Measurements from ENCODE around the gene WDFY3. TPM values are rescaled to one million over a fixed set of nuclear protein-coding genes. Genes with fewer than 3 reads are reported as not detected.

WDFY3 gene
- total RNA-seq, 3 donors from 2014 or later: 119 to 156 (median 125) TPM

- no peak for TF ChIP-seq CTCF (IDR thresholded peaks at IDR 0.05)
- no peak for TF ChIP-seq POLR2A (IDR thresholded peaks at IDR 0.05)
- no peak for TF ChIP-seq POLR2AphosphoS5 (IDR thresholded peaks at IDR 0.05)
- no peak for DNase-seq (ENCODE audit: low spot score in 2 of 2)
- Histone ChIP-seq H3K9me3 (no peaks in the 10 kb centered on the region), H3K4me1 (no peaks in the 10 kb centered on the region), H3K27ac (no peak overlapping the region), H3K4me3 (no peak overlapping the region), H3K36me3 (no peaks in the 10 kb centered on the region), H3K27me3 (no peaks in the 10 kb centered on the region)
- intact Hi-C loops (cut with DNase I; ENCODE audit: low total_unique reads): no loop called here
Measured at GRCh38 chr4:84804136-84804535, 162.4 kb downstream of the WDFY3 start.

- Histone ChIP-seq H3K9me3 (no peaks in the 10 kb centered on the region), H3K4me1 (no peaks in the 10 kb centered on the region), H3K36me3 (no peaks in the 10 kb centered on the region), H3K4me3 (no peak overlapping the region), H3K27ac (no peak overlapping the region), H3K27me3 (no peaks in the 10 kb centered on the region)
- DNase-seq (ENCODE audit: low spot score in 2 of 2): no peak
- TF ChIP-seq CTCF (IDR thresholded peaks at IDR 0.05): no peak
- no peak for TF ChIP-seq POLR2AphosphoS5 (IDR thresholded peaks at IDR 0.05)
- no peak for TF ChIP-seq POLR2A (IDR thresholded peaks at IDR 0.05)
- intact Hi-C loops (cut with DNase I; ENCODE audit: low total_unique reads): no loop called here
Measured at GRCh38 chr4:84803720-84804119, 162.8 kb downstream of the WDFY3 start.

- H3K4me1 ChIP-seq: no peaks in the 10 kb centered on the region
- H3K36me3 ChIP-seq: no peaks in the 10 kb centered on the region
- no peak for DNase-seq (ENCODE audit: low spot score in 2 of 2)
- TF ChIP-seq POLR2A (IDR thresholded peaks at IDR 0.05): no peak
- no peak for TF ChIP-seq CTCF (IDR thresholded peaks at IDR 0.05)
- TF ChIP-seq POLR2AphosphoS5 (IDR thresholded peaks at IDR 0.05): no peak
- no peaks in the 10 kb centered on the region for H3K27me3 ChIP-seq
- intact Hi-C loops (cut with DNase I; ENCODE audit: low total_unique reads): no loop called here
- H3K9me3 ChIP-seq: no peaks in the 10 kb centered on the region
- H3K27ac ChIP-seq: no peak overlapping the region
- no peak overlapping the region for H3K4me3 ChIP-seq
Measured at GRCh38 chr4:84803116-84803515, 163.4 kb downstream of the WDFY3 start.

GRCh38 chr4:84800256-84800655 is 166.2 kb downstream of the WDFY3 start:
- intact Hi-C loops (cut with DNase I; ENCODE audit: low total_unique reads): no loop called here
- Histone ChIP-seq H3K36me3 (no peaks in the 10 kb centered on the region), H3K4me1 (no peaks in the 10 kb centered on the region), H3K9me3 (no peaks in the 10 kb centered on the region), H3K27me3 (no peaks in the 10 kb centered on the region), H3K27ac (no peak overlapping the region), H3K4me3 (no peak overlapping the region)
- DNase-seq (ENCODE audit: low spot score in 2 of 2): no peak
- TF ChIP-seq CTCF (IDR thresholded peaks at IDR 0.05) (no peak), POLR2AphosphoS5 (IDR thresholded peaks at IDR 0.05) (no peak), POLR2A (IDR thresholded peaks at IDR 0.05) (no peak)

GRCh38 chr4:84799318-84799717 is 167.2 kb downstream of the WDFY3 start:
- TF ChIP-seq POLR2AphosphoS5 (IDR thresholded peaks at IDR 0.05) (no peak), CTCF (IDR thresholded peaks at IDR 0.05) (no peak), POLR2A (IDR thresholded peaks at IDR 0.05) (no peak)
- Histone ChIP-seq H3K27me3 (no peaks in the 10 kb centered on the region), H3K36me3 (no peaks in the 10 kb centered on the region), H3K4me3 (no peak overlapping the region), H3K27ac (no peak overlapping the region), H3K4me1 (no peaks in the 10 kb centered on the region), H3K9me3 (no peaks in the 10 kb centered on the region)
- DNase-seq (ENCODE audit: low spot score in 2 of 2): no peak
- intact Hi-C loops (cut with DNase I; ENCODE audit: low total_unique reads): no loop called here
